CD4-positive, alpha-beta T cell treated with Interleukin-12 subunit alpha and Interleukin-12 subunit beta, for 1 hour (primary cell): ENCODE results near the gene COL4A4.
A peak's percentile ranks its signal among the peaks of the same experiment; 100 is the strongest.
"Not testable (repeated sequence)": the region's sequence is repeated elsewhere in the genome, so short reads cannot be mapped to it uniquely, and the experiment has no call there.

Experiments used
- DNase-seq: peaks from one replicate; pipeline ENCODE4 v3.0.0-alpha.2; 2020

Gene COL4A4

DNA sequence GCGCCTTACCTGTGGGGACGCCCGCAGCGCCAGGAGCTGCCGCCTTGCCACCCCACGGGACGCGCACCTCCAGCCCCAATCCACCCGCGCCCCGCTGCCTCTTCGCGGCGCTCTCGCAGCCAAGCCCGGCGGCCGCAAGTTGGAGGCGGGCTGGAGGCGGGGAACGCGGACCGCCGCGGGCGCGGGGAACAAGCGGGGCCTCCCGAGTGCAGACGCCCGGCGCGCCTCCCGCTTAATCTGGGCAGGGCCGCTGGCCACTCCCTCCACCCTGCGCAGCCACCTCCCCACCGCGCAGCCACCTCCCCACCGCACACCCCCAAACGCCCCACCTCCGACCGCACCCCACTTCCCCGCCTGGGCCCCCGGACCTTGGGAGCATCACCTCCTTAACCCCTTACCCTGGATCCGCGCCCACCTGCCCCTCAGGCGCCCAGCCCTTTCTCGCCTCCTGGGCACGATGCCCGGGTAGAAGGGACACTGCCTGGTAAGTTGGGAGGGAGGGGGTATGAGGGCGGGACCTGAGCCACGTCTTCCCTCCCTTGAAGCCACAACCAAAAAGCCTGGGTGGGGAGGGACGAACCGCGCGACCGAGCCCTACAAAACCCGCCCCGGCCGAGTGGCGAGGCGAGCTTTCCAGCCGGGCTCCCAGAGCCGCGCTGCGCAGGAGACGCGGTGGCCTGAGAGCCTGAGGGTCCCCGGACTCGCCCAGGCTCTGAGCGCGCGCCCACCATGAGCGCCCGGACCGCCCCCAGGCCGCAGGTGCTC lies at the start of gene COL4A4, which contains the start of gene COL4A3:
Gene COL4A4 (minus strand): TSS at position 208 of the 765 bp plus-strand sequence. CDS start 16,722 bp downstream, outside the sequence.
Gene COL4A3 (plus strand): TSS at position 627 of the 765 bp plus-strand sequence. CDS start 103 bp downstream, at position 730.
- DNase-seq: no peak

DNA sequence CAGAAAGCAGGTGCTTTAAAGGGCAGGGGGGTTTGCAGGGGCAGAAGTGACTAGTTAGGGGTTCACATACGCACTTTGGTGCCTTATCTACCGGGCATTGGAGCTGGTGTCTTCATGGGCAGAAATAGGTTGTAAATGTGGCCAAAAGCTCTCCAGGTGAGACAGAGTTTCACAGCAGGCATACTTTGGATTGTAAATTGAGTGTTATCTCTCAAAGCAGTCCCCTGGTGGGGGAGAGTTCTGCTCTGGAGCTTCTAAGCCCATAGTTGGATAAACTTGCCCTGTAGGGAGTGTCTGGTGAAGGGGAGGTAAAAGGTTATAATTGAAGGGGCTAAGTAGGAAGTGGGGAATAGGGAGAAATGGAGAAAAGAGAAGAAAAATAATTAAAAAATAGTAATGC lies 43.6 kb upstream of the COL4A4 start:
- no peak for DNase-seq

DNA sequence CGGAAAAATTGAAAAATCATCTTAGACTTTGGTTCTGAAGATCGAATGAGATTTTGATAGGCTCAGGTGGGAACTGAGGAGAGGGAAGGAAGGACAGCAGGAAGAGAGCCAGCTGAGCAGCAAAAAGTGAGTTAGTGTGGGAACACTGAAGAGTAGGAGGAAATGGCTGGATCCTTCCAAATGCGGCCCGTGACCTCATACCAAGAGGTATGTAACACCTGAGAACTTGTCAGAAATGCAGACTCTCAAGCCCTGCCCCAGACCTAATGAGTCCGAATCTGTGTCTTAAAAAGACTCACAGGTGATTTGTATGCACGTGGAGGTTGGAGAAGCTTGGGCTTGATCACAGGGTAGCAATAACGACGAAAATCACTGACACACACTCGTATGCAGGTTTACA lies 42.4 kb upstream of the COL4A4 start:
- no peak for DNase-seq

DNA sequence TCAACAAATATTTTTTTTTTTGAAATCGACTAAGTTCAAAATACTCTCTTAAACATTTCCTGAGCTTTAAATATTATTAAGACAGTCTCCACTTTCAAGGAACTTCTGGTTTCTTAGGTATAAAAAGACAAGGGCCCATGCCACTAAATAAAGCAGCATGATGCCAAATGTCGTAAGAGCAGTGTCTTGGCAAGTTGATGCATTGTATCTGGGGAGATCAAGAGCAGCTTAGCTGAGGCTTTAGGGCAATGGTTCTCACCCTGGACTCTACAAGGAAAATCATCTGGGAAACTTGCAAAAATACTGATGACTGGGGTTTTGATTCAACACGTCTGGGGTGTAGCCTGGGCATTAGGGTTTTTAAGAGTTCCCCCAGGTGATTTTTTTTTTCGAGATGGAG lies 41.7 kb upstream of the COL4A4 start:
- no peak for DNase-seq

DNA sequence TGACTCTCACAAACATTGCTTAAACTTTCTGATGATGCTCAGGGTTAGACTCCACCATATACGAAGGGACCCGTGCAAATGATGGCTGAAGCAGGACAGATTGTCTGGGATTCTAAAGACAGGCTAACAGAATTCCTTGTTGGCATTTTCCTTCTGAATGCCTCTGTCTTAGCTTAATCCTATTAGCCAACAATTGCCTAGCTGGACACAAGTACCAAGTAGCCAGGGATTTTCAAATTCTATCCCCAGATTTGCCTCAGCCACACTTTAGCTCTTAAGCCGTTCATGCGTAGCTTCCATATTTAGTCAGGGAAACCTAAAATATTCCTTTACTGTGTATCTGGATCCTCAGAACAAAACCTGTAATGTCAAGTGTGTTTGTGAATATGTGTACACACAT lies 40.4 kb upstream of the COL4A4 start:
- DNase-seq: no peak

DNA sequence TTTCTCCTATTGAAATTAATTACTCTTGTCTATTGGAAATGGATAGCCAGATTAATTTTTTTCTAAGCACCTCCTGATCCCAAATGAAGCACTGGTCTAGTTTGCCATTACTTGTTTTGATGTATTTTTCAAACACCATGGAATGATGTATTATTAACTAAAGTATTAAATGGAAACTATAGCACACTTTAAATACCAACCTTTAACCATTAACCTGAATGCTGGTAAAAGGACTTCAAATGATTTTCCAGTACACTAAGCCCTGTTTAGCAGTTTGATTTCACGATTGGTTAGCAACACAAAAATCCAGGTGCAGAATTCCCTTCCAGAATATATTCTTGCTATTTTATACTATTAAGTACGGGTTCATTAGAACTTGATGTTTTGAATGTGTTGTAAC lies 37.8 kb upstream of the COL4A4 start:
- DNase-seq: no peak

DNA sequence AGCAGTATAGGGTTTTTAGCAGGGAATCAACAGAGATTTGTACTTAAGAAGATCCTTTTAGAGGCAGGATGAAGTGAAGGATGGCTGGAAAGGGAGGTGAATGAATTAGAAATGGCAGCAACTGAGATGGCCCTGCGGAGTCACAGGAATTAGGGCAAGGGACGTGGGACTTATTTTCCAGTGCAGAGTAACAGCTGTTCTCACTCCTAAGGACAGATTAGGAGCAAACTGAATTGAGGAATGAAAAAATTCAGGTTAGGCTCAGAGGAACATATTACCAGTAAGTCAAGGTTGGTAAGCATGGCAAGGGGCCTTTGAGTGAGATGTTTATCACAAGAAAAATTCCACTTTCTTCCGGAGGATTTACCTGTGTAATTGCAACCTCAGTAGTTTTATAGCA lies 34.9 kb upstream of the COL4A4 start:
- DNase-seq: no peak

DNA sequence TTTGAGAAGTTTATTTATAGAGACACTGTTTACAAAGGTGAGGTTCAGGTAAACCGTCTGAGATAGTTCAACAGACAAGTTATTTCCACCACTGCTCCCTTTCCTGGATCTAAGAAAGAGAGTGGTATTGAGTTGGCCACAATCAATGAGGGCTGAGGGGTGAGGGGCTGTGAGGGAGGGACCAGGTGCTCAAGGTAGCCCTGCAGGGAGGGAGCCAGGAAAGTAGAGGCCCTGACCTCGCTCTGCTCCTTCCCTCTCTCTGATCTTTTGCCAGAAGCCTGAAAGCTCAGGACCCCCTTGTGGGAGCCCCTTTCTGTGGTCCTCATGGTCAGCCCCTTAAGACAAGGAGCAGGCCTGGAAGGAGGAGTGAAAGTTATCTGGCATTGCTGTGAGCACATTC lies 30.2 kb upstream of the COL4A4 start:
- DNase-seq: no peak

DNA sequence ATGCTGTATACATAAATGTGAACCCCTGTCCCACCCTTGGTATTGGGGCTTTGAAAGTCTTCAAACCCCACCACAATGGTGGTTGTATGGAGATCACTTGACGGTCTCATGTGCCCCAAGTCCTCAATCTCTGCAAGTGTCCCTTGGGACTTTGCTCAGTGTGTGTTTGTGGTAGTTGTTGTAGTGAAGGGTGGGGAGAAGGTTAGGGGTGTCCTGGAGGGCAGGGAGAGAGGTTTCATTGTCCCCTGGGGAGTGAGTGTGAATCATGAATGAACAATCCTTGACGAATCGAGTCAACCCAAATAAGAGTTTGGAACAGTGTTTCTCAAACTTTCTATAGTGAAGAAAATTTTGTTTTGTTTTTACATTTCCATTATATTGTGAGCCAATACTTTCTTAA lies 28.5 kb upstream of the COL4A4 start:
- DNase-seq: no peak

DNA sequence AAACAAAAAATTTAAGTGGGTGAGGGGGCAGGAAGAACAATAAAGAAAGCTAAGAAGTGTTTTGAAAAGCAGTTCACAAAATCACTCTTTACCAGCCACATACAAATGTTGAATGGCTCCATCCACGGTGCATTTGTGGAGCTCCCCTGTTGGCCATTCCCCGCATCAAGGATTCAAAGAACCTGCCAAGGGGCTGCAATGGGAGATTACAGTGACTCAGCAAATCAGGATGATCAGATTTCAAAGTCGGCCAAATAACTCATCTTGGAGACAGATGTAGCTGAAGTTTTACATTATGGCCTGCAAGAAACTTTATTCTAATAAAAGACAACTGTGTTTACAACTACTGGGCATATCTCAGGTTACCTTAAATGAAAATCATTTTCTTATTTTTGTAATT lies 27.4 kb upstream of the COL4A4 start:
- no peak for DNase-seq

DNA sequence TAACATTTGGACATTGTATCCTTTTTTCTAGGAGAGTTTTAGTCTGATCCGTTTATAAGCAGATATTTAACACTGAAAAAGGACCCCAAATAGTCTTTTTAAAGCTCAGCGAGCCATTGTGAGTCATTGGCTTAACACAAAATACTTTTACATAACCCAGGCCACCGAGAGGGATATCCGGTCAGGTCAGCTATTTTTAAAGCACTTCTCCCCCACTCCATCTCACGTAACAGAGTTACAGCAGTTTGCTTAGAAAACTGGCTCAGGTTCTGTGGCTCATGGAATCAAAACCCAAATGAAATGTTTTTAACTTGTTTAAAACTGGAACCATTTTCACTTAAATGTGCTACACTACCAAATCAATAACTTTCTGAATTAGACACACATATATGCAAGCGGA lies 24.3 kb upstream of the COL4A4 start:
- no peak for DNase-seq

DNA sequence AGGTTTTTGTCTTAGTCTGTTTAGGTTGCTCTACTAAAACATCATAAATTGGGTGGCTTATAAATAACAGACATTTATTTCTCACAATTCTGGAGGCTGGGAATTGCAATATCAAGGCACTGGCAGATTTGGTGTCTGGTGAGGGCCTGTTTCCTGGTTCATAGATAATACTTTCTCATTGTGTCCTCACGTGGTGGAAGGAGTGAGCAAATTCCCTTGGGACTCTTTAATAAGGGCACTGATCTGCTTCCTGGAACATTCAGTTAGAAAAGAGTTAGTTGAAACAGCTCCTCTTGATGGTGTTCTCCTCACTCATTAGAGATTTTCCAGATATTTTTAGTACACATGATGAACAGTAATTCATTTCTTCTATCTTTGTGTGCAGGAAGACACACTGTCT lies 22.7 kb upstream of the COL4A4 start:
- no peak for DNase-seq

DNA sequence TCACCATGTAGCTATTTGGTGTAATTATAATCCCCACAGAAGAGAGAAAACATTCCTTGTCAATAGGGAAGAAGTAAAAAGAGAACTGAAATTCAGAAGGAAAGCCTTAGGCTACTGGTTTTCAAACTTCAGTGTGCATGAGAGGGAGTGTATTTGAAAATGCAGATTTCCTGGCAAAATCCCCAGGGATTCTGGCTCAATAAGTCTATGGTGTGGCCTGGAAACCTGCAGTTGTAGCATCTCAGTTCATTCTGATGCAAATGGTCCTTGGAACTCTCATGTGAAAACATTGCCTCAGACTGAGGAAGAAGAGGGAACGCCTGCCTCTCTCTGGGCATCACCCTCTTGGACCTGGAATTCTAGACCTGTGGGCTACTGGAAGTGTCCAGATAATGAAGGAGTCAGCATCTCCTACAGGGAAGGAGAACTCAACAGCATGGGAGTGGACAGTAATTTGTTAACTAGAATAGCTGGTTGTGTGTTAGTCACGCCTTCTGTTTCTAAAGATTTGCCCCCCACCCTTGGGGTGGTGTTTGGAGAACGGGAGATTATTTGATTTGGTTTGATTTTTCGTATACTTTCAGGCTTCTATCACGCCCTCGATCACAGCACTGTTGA lies 21.7 kb upstream of the COL4A4 start:
- DNase-seq: no peak

DNA sequence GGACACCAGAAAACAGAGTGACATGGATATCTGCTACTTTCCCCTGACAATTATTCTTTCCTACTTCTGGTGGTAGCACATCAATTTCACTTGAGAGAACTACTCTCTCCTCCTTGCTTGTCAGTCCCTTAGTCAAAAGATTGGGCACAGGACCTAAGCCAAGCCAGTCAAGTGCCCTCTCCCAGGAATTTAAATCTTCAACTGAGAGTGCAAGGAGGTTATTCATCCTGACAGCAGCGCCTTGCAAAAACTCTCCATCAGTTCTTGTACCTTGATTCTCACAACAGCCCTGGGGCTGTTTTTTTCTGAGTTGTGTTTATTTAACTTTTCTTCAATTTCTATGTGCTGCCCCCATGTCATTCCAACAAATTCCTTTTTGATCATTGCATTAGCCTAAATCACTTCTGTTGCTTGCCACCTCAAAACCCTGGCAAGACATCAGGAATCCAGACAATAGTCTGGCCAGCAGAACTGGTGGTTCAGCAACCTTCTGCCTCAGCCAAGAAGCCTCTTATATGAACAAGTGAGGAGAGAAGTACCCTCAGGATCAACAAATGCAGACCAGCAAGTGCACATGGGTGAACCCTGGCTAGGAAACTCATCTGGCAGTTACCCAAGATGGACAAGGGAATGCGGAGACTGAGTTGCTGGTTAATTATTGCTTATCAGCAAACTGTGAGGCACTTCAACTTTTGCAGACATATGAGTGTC lies 19.8 kb upstream of the COL4A4 start:
- no peak for DNase-seq

DNA sequence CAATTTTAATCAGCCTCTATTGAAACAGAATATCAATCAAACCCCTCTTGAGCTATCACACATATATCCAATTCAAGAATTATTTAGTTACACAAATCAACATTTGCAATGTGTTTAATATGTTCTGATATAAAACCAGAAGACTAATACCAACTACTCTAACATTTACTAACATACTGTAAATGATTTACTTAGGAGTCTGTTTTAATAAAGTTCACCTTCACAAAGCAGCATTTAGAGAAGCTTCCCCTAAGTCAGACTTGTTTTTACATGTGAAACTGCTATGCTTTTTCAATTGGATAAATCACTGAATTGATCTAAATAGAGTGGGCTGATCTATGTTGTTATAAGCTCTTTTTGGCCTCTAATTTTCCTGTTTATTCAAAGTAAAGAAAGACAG lies 18.8 kb upstream of the COL4A4 start:
- DNase-seq: no peak

DNA sequence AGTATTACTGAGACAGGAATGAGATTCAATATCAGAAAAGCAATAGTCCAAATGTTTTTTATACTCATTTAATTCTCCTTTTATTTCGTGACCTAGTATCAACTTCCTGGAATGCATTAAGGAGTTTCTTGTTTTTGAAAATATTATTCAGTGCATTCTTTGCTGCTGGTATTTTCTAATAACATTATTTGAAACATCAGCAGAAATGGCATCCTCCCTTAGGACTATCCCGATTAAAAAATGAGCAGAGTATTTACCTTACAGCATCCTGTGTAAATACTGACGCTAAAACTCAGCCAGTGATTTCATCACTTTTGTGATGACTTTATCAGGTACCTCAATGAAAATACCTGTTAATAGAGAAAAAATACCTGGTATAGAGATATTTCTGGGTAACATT lies 16.8 kb upstream of the COL4A4 start:
- DNase-seq: no peak

DNA sequence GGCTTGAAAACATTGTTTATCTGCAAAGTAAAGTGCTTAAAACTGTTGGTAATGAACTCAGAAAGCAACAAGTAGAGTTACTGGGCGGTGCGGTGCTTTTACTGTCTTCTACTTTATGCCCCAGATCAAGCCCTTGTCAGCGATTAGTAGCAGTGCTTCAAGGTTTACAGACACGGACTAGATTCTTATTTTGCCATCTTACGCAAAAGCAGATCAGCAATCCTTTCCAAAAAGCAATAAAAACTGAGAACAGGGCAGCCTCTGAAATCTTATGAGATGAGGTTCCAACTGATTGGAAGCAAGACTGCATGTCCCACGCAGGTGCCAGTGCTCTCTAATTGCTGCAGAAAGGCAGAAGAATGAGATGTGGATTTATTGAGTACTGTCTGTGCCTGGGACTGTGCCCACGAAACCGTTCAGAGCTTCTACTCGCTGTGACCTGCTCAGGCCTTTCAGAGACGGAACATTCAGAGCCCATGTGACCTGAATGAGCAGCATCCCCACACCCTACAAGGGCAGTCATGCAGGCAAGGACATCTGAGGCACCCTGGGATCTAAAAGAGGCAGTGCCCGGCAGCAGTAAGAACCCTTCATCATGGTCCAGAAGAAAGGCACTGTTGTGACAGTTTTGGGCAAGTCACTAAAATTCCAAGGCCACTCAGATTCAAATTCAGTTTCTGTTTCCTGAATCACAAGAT lies 16.1 kb upstream of the COL4A4 start:
- DNase-seq: no peak

DNA sequence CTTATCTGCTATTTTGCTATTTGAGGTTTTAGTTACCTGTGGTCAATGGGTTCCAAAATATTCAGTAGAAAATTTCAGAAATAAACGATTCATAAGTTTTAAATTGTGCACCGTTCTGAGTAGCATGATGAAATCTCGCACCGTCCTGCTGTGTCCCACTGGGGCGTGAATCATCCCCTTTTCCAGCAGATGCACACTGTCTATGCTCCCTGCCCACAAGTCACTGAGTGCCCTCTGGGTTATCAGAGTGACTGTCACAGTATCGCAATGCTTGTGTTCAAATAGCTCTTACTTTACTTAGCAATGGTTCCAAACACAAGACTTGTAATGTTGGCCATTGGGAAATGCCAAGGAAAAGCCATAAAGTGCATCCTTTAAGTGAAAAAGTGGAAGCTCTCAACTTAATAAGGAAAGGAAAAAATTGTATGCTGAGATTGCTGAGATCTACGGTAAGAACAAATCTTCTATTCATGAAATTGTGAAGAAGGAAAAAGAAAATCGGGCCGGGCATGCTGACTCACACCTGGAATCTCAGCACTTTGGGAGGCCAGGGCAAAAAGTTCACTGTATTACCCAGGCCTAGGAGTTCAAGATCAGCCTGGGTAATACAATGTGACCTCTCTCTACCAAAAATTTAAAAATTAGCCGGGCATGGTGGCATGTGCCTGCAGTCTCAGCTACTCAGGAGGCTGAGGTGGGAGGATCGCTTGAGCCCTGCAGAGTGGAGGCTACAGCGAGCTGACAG lies 13.8 kb upstream of the COL4A4 start:
- DNase-seq: no peak

DNA sequence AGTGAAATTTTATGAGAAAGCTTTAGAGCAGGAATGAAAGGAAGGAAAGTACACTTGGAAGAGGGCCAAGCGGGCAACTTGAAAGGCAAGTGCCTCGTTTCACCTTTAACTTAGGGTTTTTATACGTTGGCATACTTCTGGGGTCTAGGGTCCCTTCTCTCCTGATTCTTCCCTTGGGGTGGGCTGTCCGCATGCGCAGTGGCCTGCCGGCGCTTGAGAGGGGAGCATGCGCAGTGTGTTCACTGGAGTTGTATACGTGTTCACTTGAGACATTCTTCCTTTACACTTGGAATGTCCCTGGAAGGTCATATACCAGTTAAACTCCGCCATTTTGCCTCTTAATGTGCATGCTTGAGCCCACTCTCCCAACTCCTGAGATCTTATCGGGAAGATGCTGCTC lies 7.8 kb upstream of the COL4A4 start:
- not testable (repeated sequence) for DNase-seq

DNA sequence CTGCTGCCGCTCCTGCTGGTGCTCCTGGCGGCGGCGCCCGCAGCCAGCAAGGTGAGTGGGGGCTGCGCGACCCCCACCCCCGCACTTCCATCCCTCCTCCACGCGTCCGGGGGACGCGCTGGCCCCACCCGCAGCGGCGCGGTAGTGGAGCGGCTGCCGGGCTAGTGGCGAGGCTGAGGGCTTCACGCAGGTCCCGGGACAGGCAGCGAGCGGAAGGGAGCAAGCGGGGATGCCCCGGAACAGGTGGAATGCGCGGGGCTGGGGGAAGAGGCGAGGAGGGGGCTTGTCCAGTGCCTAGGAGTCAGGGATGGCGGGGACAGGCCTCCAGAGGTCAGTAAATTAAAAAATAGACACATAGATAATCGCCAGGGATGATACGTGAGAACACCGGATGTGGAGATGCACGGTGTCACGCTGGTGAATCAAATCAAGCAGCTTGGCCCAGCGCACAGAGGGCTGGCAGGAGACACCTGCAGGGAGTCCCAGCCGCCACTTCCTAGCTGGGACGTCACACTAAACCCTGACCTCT lies 822 bp upstream of the COL4A4 start:
- DNase-seq: peak; percentile 1

DNA sequence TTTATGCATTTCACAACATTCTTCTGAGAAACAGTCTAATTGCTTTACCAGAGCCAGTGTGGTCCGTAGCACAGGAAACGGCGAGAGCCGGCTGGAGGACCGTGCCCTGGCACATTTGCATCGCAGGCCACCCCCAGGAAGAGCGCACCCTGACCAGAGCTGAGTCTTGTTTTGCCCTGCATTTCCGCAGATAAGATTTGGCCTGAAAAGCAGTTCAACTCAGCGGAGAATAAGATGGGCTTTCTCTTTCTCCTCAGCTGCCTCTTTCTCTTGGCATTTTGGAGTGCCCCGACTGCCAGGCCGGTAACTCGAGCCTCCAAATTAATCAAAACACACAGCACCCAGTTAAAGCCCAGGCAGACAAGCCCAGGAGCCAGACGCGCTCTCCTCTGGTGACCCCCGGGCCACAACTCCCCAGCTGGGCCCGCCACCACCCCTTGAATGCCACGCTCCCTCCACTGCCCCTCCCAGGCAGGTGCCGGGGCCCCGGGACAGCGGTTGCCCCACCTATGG lies 464 bp downstream of the COL4A4 start:
- DNase-seq: no peak

DNA sequence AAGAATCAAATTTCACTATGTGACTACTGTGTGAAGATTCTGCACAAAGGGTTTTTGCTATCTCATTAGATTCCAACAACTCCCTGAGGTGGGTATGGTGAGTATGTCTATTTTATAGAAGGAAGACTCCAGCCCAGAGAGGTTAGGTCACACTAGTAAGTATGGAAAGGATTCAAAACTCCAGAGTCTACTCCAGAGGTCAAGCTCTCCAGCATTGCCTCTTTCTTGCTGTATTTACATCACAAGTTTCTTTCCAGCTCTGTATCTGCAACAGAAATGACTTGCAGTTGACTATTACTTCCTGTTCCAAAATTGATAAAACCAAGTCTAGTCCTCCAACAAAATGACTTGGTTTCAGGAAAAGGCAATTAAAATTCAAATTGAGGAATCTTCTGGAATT lies 2.1 kb downstream of the COL4A4 start:
- no peak for DNase-seq
